Activated T-helper 1 cell treated with anti-CD3 and anti-CD28 coated beads, Interleukin-12 subunit alpha, Interleukin-12 subunit beta, Interleukin-2, Interleukin-4 antibody, amounts not matched to agents 30 ng/mL and 10 ng/mL and 1 ng/mL, durations not matched to agents 14 hours and 24 hours and 36 hours (primary cell): ENCODE measurements around the gene PEAK1. TPM values are rescaled to one million over a fixed set of nuclear protein-coding genes. Genes with fewer than 3 reads are reported as not detected.
"Not testable (repeated sequence)": the region's sequence is repeated elsewhere in the genome, so short reads cannot be mapped to it uniquely, and the experiment has no call there.

Source experiments
- DNase-seq: peaks from one replicate; pipeline ENCODE4 v3.0.0; 2021; ENCODE audit warnings: low spot score
- H3K27ac Mint-ChIP-seq: one replicate; pipeline ENCODE4 v1.8.0; 2021; ENCODE audit warnings: mild to moderate bottlenecking, mixed read lengths
- H3K27me3 Mint-ChIP-seq: one replicate; pipeline ENCODE4 v1.8.0; 2022; ENCODE audit warnings: mild to moderate bottlenecking, moderate library complexity, mixed read lengths; ENCODE audit not compliant: insufficient read depth
- H3K36me3 Mint-ChIP-seq: one replicate; pipeline ENCODE4 v1.8.0; 2021; ENCODE audit warnings: low read depth, mixed read lengths
- H3K4me1 Mint-ChIP-seq: one replicate; pipeline ENCODE4 v1.8.0; 2021; ENCODE audit warnings: low read depth, mixed read lengths
- H3K4me3 Mint-ChIP-seq: one replicate; pipeline ENCODE4 v1.8.0; 2021; ENCODE audit warnings: mild to moderate bottlenecking, moderate library complexity, mixed read lengths
- H3K9me3 Mint-ChIP-seq: one replicate; pipeline ENCODE4 v1.8.0; 2021; ENCODE audit warnings: mixed read lengths
- intact Hi-C: fragments of 100-400 bp; cut with micrococcal nuclease; formaldehyde crosslinking; loops from one replicate; pipeline ENCODE4 v1.15.1; 2024
- total RNA-seq: library from RNA; stranded (reverse); gene quantifications from 2 replicates; pipeline ENCODE4 v1.2.3, GENCODE V29; 2022

Gene PEAK1
- total RNA-seq, 1 donor from 2014 or later, result 27.0 TPM

- DNase-seq, result no peak
- H3K36me3 Mint-ChIP-seq, result no peaks in the 10 kb centered on the region
- H3K9me3 Mint-ChIP-seq, result no peaks in the 10 kb centered on the region
- no peaks in the 10 kb centered on the region for H3K4me1 Mint-ChIP-seq
- H3K4me3 Mint-ChIP-seq, result no peak overlapping the region
- H3K27ac Mint-ChIP-seq, result no peak overlapping the region
- intact Hi-C loops, result no loop called here
- no peaks in the 10 kb centered on the region for H3K27me3 Mint-ChIP-seq
These were observed 126.8 kb downstream of the PEAK1 start for GRCh38 chr15:77292969-77293558.

- H3K36me3 Mint-ChIP-seq, result peaks cover 2% of the 10 kb centered on the region
- H3K27me3 Mint-ChIP-seq, result peaks cover 2% of the 10 kb centered on the region
- no peak for DNase-seq
- no peaks in the 10 kb centered on the region for H3K4me1 Mint-ChIP-seq
- H3K9me3 Mint-ChIP-seq, result no peaks in the 10 kb centered on the region
- H3K27ac Mint-ChIP-seq, result no peak overlapping the region
- intact Hi-C loops, result no loop called here
- H3K4me3 Mint-ChIP-seq, result no peak overlapping the region
These were observed 128.8 kb downstream of the PEAK1 start for GRCh38 chr15:77291107-77291506.

- peaks cover 2% of the 10 kb centered on the region for H3K27me3 Mint-ChIP-seq
- no peaks in the 10 kb centered on the region for H3K9me3 Mint-ChIP-seq
- no peak for DNase-seq
- peaks cover 12% of the 10 kb centered on the region for H3K36me3 Mint-ChIP-seq
- no peak overlapping the region for H3K27ac Mint-ChIP-seq
- H3K4me1 Mint-ChIP-seq, result no peaks in the 10 kb centered on the region
- no peak overlapping the region for H3K4me3 Mint-ChIP-seq
- intact Hi-C loops, result no loop called here
These were observed 132.5 kb downstream of the PEAK1 start for GRCh38 chr15:77287385-77287784.

- no peak overlapping the region for H3K27ac Mint-ChIP-seq
- H3K36me3 Mint-ChIP-seq, result peaks cover 12% of the 10 kb centered on the region
- no peaks in the 10 kb centered on the region for H3K9me3 Mint-ChIP-seq
- intact Hi-C loops, result no loop called here
- no peak overlapping the region for H3K4me3 Mint-ChIP-seq
- DNase-seq, result no peak
- H3K27me3 Mint-ChIP-seq, result peaks cover 2% of the 10 kb centered on the region
- H3K4me1 Mint-ChIP-seq, result no peaks in the 10 kb centered on the region
These were observed 134.6 kb downstream of the PEAK1 start for GRCh38 chr15:77285057-77285997.

GRCh38 chr15:77282333-77282732 lies 137.6 kb downstream of the PEAK1 start:
- H3K27ac Mint-ChIP-seq, result no peak overlapping the region
- no peaks in the 10 kb centered on the region for H3K9me3 Mint-ChIP-seq
- peaks cover 7% of the 10 kb centered on the region for H3K4me1 Mint-ChIP-seq
- no peak overlapping the region for H3K4me3 Mint-ChIP-seq
- no peak for DNase-seq
- H3K27me3 Mint-ChIP-seq, result no peaks in the 10 kb centered on the region
- H3K36me3 Mint-ChIP-seq, result peaks cover 16% of the 10 kb centered on the region
- intact Hi-C loops, result no loop called here

GRCh38 chr15:77276943-77277342 lies 143.0 kb downstream of the PEAK1 start:
- H3K36me3 Mint-ChIP-seq, result peaks cover 11% of the 10 kb centered on the region
- no peaks in the 10 kb centered on the region for H3K27me3 Mint-ChIP-seq
- H3K4me3 Mint-ChIP-seq, result no peak overlapping the region
- H3K9me3 Mint-ChIP-seq, result no peaks in the 10 kb centered on the region
- H3K27ac Mint-ChIP-seq, result no peak overlapping the region
- intact Hi-C loops, result no loop called here
- H3K4me1 Mint-ChIP-seq, result peaks cover 32% of the 10 kb centered on the region
- no peak for DNase-seq

GRCh38 chr15:77276096-77276495 lies 143.8 kb downstream of the PEAK1 start:
- Mint-ChIP-seq H3K27me3 (no peaks in the 10 kb centered on the region), H3K9me3 (no peaks in the 10 kb centered on the region), H3K36me3 (peaks cover 11% of the 10 kb centered on the region), H3K4me1 (peaks cover 33% of the 10 kb centered on the region), H3K27ac (no peak overlapping the region), H3K4me3 (no peak overlapping the region)
- intact Hi-C loops, result no loop called here
- DNase-seq, result no peak

GRCh38 chr15:77273136-77273535 lies 146.8 kb downstream of the PEAK1 start:
- peaks cover 26% of the 10 kb centered on the region for H3K4me1 Mint-ChIP-seq
- H3K27me3 Mint-ChIP-seq, H3K4me3 Mint-ChIP-seq, DNase-seq, H3K27ac Mint-ChIP-seq, intact Hi-C loops, H3K9me3 Mint-ChIP-seq: not testable (repeated sequence)
- peaks cover 11% of the 10 kb centered on the region for H3K36me3 Mint-ChIP-seq

GRCh38 chr15:77266708-77267386 lies 153.1 kb downstream of the PEAK1 start:
- Mint-ChIP-seq H3K4me3 (no peak overlapping the region), H3K4me1 (peaks cover under 1% of the 10 kb centered on the region), H3K36me3 (peaks cover 5% of the 10 kb centered on the region)

GRCh38 chr15:77255385-77255784 lies 164.5 kb downstream of the PEAK1 start:
- Mint-ChIP-seq H3K9me3 (peaks cover 4% of the 10 kb centered on the region), H3K4me1 (no peaks in the 10 kb centered on the region), H3K27ac (no peak overlapping the region), H3K27me3 (no peaks in the 10 kb centered on the region), H3K4me3 (no peak overlapping the region), H3K36me3 (peaks cover 3% of the 10 kb centered on the region)
- intact Hi-C loops, result no loop called here
- DNase-seq, result no peak

More at GRCh38 chr15:77266708-77267386, 153.1 kb downstream of the PEAK1 start:
- Mint-ChIP-seq H3K27me3 (peaks cover 1% of the 10 kb centered on the region), H3K9me3 (peaks cover 5% of the 10 kb centered on the region), H3K27ac (no peak overlapping the region)
- no peak for DNase-seq
- intact Hi-C loops, result no loop called here

GRCh38 chr15:77251662-77252061 lies 168.2 kb downstream of the PEAK1 start:
- no peaks in the 10 kb centered on the region for H3K9me3 Mint-ChIP-seq
- intact Hi-C loops, result no loop called here
- H3K4me3 Mint-ChIP-seq, result no peak overlapping the region
- no peak overlapping the region for H3K27ac Mint-ChIP-seq
- peaks cover 3% of the 10 kb centered on the region for H3K36me3 Mint-ChIP-seq
- no peaks in the 10 kb centered on the region for H3K4me1 Mint-ChIP-seq
- H3K27me3 Mint-ChIP-seq, result no peaks in the 10 kb centered on the region
- no peak for DNase-seq

GRCh38 chr15:77247116-77247515 lies 172.8 kb downstream of the PEAK1 start:
- Mint-ChIP-seq H3K9me3 (no peaks in the 10 kb centered on the region), H3K27me3 (no peaks in the 10 kb centered on the region), H3K27ac (no peak overlapping the region), H3K4me3 (no peak overlapping the region), H3K4me1 (no peaks in the 10 kb centered on the region), H3K36me3 (peaks cover 3% of the 10 kb centered on the region)
- DNase-seq, result no peak
- intact Hi-C loops, result no loop called here
